ENCODE results near the gene PDIA6. TPM values are rescaled to one million over a fixed set of nuclear protein-coding genes. Genes with fewer than 3 reads are reported as not detected.
"Not testable (repeated sequence)": the region's sequence is repeated elsewhere in the genome, so short reads cannot be mapped to it uniquely, and the experiment has no call there.

PDIA6 gene
- total RNA-seq, 2 donors from 2014 or later, result 79.3 to 131 TPM

GRCh38 chr2:10813163-10814138 is 866 bp upstream of the PDIA6 start:
- H3K4me3 Mint-ChIP-seq, result peak overlapping the region; percentile 81 to 83
- H3K27me3 Mint-ChIP-seq (ENCODE audit: low read depth); H3K36me3 Mint-ChIP-seq (ENCODE audit: insufficient read depth in 2 of 2); H3K9me3 Mint-ChIP-seq; DNase-seq; ATAC-seq (replicated peaks in 1 of 2): not testable (repeated sequence)
- peaks cover 34% of the 10 kb centered on the region for H3K4me1 Mint-ChIP-seq (ENCODE audit: low read depth)
- peak overlapping the region; percentile 82 for H3K27ac Mint-ChIP-seq

- no peaks in the 10 kb centered on the region for H3K9me3 Mint-ChIP-seq
- peak overlapping the region; percentile 85 for H3K27ac Mint-ChIP-seq
- peaks cover 4 to 5% of the 10 kb centered on the region in 2 donors for H3K36me3 Mint-ChIP-seq (ENCODE audit: insufficient read depth in 2 of 2)
- peak overlapping the region; percentile 90 to 92 for H3K4me3 Mint-ChIP-seq
- H3K4me1 Mint-ChIP-seq (ENCODE audit: low read depth), result peaks cover 39% of the 10 kb centered on the region
- DNase-seq, result no peak
- no peak for ATAC-seq (replicated peaks in 1 of 2)
- H3K27me3 Mint-ChIP-seq (ENCODE audit: low read depth), result no peaks in the 10 kb centered on the region
These were observed 1.1 kb downstream of the PDIA6 start for GRCh38 chr2:10811517-10811916.

GRCh38 chr2:10810202-10811161 is 2.1 kb downstream of the PDIA6 start:
- DNase-seq, result no peak
- ATAC-seq (replicated peaks in 1 of 2), result no peak
- H3K4me1 Mint-ChIP-seq (ENCODE audit: low read depth), result peaks cover 39% of the 10 kb centered on the region
- H3K4me3 Mint-ChIP-seq, result peak overlapping the region; percentile 90 to 92
- peaks cover 4 to 8% of the 10 kb centered on the region in 2 donors for H3K36me3 Mint-ChIP-seq (ENCODE audit: insufficient read depth in 2 of 2)
- no peaks in the 10 kb centered on the region for H3K9me3 Mint-ChIP-seq
- peak overlapping the region; percentile 85 for H3K27ac Mint-ChIP-seq
- H3K27me3 Mint-ChIP-seq (ENCODE audit: low read depth), result no peaks in the 10 kb centered on the region

GRCh38 chr2:10806543-10806942 is 6.0 kb downstream of the PDIA6 start:
- no peak overlapping the region for H3K4me3 Mint-ChIP-seq
- H3K27ac Mint-ChIP-seq, result peak overlapping the region; percentile 63
- no peaks in the 10 kb centered on the region for H3K9me3 Mint-ChIP-seq
- no peak for DNase-seq
- H3K36me3 Mint-ChIP-seq (ENCODE audit: insufficient read depth in 2 of 2), result peaks cover 4 to 14% of the 10 kb centered on the region in 2 donors
- ATAC-seq (replicated peaks in 1 of 2), result no peak
- no peaks in the 10 kb centered on the region for H3K27me3 Mint-ChIP-seq (ENCODE audit: low read depth)
- peaks cover 34% of the 10 kb centered on the region for H3K4me1 Mint-ChIP-seq (ENCODE audit: low read depth)

GRCh38 chr2:10805990-10806389 is 6.6 kb downstream of the PDIA6 start:
- Mint-ChIP-seq H3K4me1 (ENCODE audit: low read depth) (peaks cover 29% of the 10 kb centered on the region), H3K36me3 (ENCODE audit: insufficient read depth in 2 of 2) (peaks cover 4 to 14% of the 10 kb centered on the region in 2 donors)
- H3K27me3 Mint-ChIP-seq (ENCODE audit: low read depth); H3K27ac Mint-ChIP-seq; H3K4me3 Mint-ChIP-seq; DNase-seq; H3K9me3 Mint-ChIP-seq; ATAC-seq (replicated peaks in 1 of 2): not testable (repeated sequence)

GRCh38 chr2:10802657-10803056 is 9.9 kb downstream of the PDIA6 start:
- no peak for ATAC-seq (replicated peaks in 1 of 2)
- H3K9me3 Mint-ChIP-seq, result no peaks in the 10 kb centered on the region
- H3K36me3 Mint-ChIP-seq (ENCODE audit: insufficient read depth in 2 of 2), result peaks cover 0 to 12% of the 10 kb centered on the region in 2 donors
- no peaks in the 10 kb centered on the region for H3K27me3 Mint-ChIP-seq (ENCODE audit: low read depth)
- no peak overlapping the region for H3K4me3 Mint-ChIP-seq
- peak overlapping the region; percentile 50 for H3K27ac Mint-ChIP-seq
- H3K4me1 Mint-ChIP-seq (ENCODE audit: low read depth), result peaks cover 5% of the 10 kb centered on the region
- DNase-seq, result no peak

- Mint-ChIP-seq H3K27me3 (ENCODE audit: low read depth) (no peaks in the 10 kb centered on the region), H3K9me3 (no peaks in the 10 kb centered on the region), H3K27ac (no peak overlapping the region), H3K4me3 (no peak overlapping the region), H3K36me3 (ENCODE audit: insufficient read depth in 2 of 2) (peaks cover 0 to 11% of the 10 kb centered on the region in 2 donors), H3K4me1 (ENCODE audit: low read depth) (peaks cover 19% of the 10 kb centered on the region)
- DNase-seq (no peak), ATAC-seq (replicated peaks in 1 of 2) (no peak)
These were observed 12.4 kb downstream of the PDIA6 start for GRCh38 chr2:10800163-10800562.

GRCh38 chr2:10798783-10799182 is 13.8 kb downstream of the PDIA6 start:
- H3K4me3 Mint-ChIP-seq, result no peak overlapping the region
- DNase-seq (no peak), ATAC-seq (replicated peaks in 1 of 2) (no peak)
- H3K9me3 Mint-ChIP-seq, result no peaks in the 10 kb centered on the region
- no peaks in the 10 kb centered on the region for H3K27me3 Mint-ChIP-seq (ENCODE audit: low read depth)
- H3K36me3 Mint-ChIP-seq (ENCODE audit: insufficient read depth in 2 of 2), result peaks cover 4 to 9% of the 10 kb centered on the region in 2 donors
- peak overlapping the region; percentile 86 for H3K27ac Mint-ChIP-seq
- peaks cover 19% of the 10 kb centered on the region for H3K4me1 Mint-ChIP-seq (ENCODE audit: low read depth)

- DNase-seq (no peak), ATAC-seq (replicated peaks in 1 of 2) (peak; percentile 54 to 70)
- no peak overlapping the region for H3K4me3 Mint-ChIP-seq
- peaks cover 20% of the 10 kb centered on the region for H3K4me1 Mint-ChIP-seq (ENCODE audit: low read depth)
- no peaks in the 10 kb centered on the region for H3K9me3 Mint-ChIP-seq
- no peak overlapping the region for H3K27ac Mint-ChIP-seq
- peaks cover 5 to 12% of the 10 kb centered on the region in 2 donors for H3K36me3 Mint-ChIP-seq (ENCODE audit: insufficient read depth in 2 of 2)
- H3K27me3 Mint-ChIP-seq (ENCODE audit: low read depth), result no peaks in the 10 kb centered on the region
These were observed 15.9 kb downstream of the PDIA6 start for GRCh38 chr2:10796703-10797102.

- H3K27me3 Mint-ChIP-seq (ENCODE audit: low read depth), result no peaks in the 10 kb centered on the region
These were observed 17.0 kb downstream of the PDIA6 start for GRCh38 chr2:10795508-10796046.

GRCh38 chr2:10794876-10795275 is 17.7 kb downstream of the PDIA6 start:
- DNase-seq (no peak), ATAC-seq (replicated peaks in 1 of 2) (no peak)
- Mint-ChIP-seq H3K4me3 (no peak overlapping the region), H3K4me1 (ENCODE audit: low read depth) (peaks cover 25% of the 10 kb centered on the region), H3K9me3 (no peaks in the 10 kb centered on the region), H3K36me3 (ENCODE audit: insufficient read depth in 2 of 2) (peaks cover 11 to 22% of the 10 kb centered on the region in 2 donors), H3K27ac (peak overlapping the region; percentile 16), H3K27me3 (ENCODE audit: low read depth) (no peaks in the 10 kb centered on the region)

More at GRCh38 chr2:10795508-10796046, 17.0 kb downstream of the PDIA6 start:
- DNase-seq (no peak), ATAC-seq (replicated peaks in 1 of 2) (peak in 1 of 2 donors; percentile 42)
- Mint-ChIP-seq H3K36me3 (ENCODE audit: insufficient read depth in 2 of 2) (peaks cover 10 to 22% of the 10 kb centered on the region in 2 donors), H3K9me3 (no peaks in the 10 kb centered on the region), H3K4me3 (no peak overlapping the region), H3K27ac (no peak overlapping the region), H3K4me1 (ENCODE audit: low read depth) (peaks cover 25% of the 10 kb centered on the region)

GRCh38 chr2:10793816-10794215 is 18.8 kb downstream of the PDIA6 start:
- peaks cover 25% of the 10 kb centered on the region for H3K4me1 Mint-ChIP-seq (ENCODE audit: low read depth)
- no peak overlapping the region for H3K4me3 Mint-ChIP-seq
- H3K9me3 Mint-ChIP-seq, result no peaks in the 10 kb centered on the region
- ATAC-seq (replicated peaks in 1 of 2), result no peak
- no peak overlapping the region for H3K27ac Mint-ChIP-seq
- no peaks in the 10 kb centered on the region for H3K27me3 Mint-ChIP-seq (ENCODE audit: low read depth)
- DNase-seq, result no peak
- peaks cover 11 to 22% of the 10 kb centered on the region in 2 donors for H3K36me3 Mint-ChIP-seq (ENCODE audit: insufficient read depth in 2 of 2)

Data from activated T-cell treated with anti-CD3 and anti-CD28 coated beads, Interleukin-2, amount 50 U/mL, for 72 hours (primary cell).